Urothelium cell line (cell line): ENCODE data around the gene TSPAN10.
A peak's percentile ranks its signal among the peaks of the same experiment; 100 is the strongest.

Experiments used
- DNase-seq: peaks from one replicate; pipeline ENCODE4 v3.0.0; 2011; ENCODE audit warnings: low spot score, mixed read lengths
- FAIRE-seq: peaks from 2 replicates; lab custom pipeline; 2011; peaks lifted over from hg19 to GRCh38; lab: Jason Lieb, UNC

The TSPAN10 gene

DNA sequence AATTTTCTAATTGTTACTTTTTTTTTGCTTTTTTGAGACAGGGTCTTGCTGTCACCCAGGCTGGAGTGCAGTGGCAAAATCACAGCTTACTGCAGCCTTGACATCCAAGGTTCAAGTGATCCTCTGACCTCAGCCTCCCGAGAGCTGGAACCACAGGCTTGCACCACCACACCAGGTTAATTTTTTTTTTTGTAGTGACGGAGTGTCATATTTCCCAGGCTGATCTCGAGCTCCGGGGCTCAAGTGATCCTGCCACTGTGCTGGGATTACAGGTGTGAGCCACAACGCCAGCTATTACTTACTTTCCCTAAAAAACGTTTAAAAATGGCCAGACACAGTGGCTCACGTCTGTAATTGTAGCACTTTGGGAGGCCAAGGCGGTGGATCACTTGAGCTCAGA lies 6.7 kb upstream of the TSPAN10 start:
- no peak for DNase-seq
- no peak for FAIRE-seq

- FAIRE-seq = no peak
- DNase-seq = no peak
Observed at GRCh38 chr17:81631482-81631881, 5.5 kb upstream of the TSPAN10 start.

- DNase-seq (no peak), FAIRE-seq (no peak)
Observed at GRCh38 chr17:81635431-81635830, 1.6 kb upstream of the TSPAN10 start.

DNA sequence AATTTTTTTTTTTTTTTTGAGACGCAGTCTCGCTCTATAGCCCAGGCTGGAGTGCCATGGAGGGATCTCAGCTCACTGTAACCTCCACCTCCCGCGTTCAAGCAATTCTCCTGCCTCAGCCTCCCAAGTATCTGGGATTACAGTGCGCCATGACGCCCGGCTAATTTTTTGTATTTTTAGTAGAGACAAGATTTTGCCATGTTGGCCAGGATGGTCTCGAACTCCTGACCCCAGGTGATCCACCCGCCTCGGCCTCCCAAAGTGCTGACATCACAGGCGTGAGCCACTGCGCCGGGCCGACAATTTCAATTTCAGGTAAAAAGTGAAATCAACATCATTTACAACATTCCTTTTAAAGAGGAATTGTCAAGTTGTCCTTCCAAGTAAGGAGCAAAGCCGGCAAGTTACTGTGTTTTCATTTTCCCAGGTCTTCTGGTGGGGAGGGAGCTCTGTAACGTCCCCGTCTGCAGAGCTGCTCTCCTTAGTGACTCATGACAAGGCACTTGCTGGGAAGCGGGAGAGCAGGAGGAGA lies 957 bp upstream of the TSPAN10 start:
- peak; percentile 55 for DNase-seq
- FAIRE-seq = no peak

DNA sequence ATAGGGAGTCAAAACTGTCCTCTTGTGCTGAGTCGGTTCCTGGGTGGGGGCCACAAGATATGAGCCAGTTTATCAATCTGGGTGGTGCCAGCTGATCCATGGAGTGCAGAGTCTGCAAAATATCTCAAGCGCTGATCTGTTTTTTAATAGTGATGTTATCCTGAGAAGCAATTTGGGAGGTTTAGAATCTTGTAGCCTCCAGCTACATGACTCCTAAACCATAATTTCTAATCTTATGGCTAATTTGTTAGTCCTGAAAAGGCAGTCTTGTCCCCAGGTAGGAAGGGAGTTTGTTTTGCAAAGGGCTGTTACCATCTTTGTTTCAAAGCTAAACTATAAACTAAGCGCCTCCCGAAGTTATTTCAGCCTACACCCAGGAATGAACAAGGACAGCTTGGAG lies 1.7 kb downstream of the TSPAN10 start:
- FAIRE-seq = no peak
- DNase-seq = no peak

- no peak for FAIRE-seq
- no peak for DNase-seq
Observed at GRCh38 chr17:81640011-81640410, 3.0 kb downstream of the TSPAN10 start.

- FAIRE-seq (peak; percentile 53), DNase-seq (peak; percentile 88)
Observed at GRCh38 chr17:81641825-81642489, 5.0 kb downstream of the TSPAN10 start.

DNA sequence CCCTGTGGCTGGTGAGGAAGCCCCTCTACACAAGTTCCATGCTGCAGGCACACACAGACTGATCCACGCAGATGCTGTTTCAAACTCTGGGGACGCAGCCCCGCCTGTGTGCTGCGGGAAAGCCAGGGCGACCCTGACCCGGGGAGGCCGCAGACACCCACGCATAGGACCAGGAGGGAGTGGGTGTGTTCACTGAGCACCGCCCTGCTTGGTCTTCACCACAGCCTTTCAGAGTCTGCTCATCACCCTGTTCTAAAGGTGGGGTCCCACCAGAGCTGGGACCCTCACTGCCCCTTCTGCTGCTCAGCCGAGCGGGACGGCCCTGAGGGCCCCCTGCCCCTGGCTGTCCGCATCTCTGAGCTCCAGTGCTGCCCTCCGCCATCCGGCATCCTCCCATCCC lies 7.5 kb downstream of the TSPAN10 start:
- no peak for FAIRE-seq
- DNase-seq = no peak

DNA sequence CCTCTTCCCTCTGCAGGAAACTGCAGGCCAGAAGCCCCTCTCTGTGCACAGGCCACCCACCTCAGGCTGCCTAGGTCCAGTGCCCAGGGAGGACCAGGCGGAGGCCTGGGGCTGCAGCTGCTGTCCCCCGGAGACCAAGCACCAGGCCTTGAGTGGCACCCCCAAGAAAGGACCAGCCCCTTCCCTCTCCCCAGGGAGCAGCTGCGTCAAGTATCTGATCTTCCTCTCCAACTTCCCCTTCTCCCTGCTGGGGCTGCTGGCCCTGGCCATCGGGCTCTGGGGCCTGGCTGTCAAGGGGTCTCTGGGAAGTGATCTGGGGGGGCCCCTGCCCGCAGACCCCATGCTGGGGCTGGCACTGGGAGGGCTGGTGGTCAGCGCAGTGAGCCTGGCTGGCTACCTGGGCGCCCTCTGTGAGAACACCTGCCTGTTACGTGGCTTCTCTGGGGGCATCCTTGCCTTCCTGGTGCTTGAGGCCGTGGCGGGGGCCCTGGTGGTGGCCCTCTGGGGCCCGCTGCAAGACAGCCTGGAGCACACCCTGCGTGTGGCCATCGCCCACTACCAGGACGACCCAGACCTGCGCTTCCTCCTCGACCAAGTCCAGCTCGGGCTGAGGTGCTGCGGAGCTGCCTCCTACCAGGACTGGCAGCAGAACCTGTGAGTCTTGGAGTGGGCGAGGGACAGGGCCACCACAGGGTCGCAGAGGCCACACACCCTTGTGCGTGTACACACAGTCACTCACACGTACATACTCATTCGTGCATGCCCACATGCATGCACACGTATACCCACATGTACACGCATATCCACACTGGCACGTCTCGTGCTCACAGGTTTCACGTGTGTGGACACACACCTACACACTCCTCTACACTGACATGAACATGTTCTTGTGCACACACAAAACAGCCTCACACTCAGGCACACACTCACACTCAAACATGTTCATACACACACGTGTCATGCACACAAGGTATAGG lies 8.3 kb downstream of the TSPAN10 start:
- no peak for DNase-seq
- FAIRE-seq = peak; percentile 94

- DNase-seq = no peak
- no peak for FAIRE-seq
Observed at GRCh38 chr17:81646869-81647600, 10.0 kb downstream of the TSPAN10 start.

DNA sequence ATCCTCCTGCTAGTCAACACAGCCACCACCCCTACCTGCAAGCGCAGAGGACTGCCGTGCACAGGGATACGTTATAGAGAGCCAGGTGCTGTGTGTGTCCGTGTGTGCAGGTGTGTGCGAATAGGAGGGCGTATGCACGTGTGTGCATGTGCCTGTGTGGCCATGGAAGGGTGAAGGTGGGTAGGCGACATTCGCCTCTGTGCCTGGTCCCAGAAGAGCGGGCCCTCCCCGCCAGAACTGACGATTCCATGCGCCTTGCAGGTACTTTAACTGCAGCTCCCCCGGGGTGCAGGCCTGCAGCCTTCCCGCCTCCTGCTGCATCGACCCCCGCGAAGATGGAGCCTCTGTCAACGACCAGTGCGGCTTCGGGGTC lies 10.6 kb downstream of the TSPAN10 start:
- FAIRE-seq (no peak), DNase-seq (no peak)

DNA sequence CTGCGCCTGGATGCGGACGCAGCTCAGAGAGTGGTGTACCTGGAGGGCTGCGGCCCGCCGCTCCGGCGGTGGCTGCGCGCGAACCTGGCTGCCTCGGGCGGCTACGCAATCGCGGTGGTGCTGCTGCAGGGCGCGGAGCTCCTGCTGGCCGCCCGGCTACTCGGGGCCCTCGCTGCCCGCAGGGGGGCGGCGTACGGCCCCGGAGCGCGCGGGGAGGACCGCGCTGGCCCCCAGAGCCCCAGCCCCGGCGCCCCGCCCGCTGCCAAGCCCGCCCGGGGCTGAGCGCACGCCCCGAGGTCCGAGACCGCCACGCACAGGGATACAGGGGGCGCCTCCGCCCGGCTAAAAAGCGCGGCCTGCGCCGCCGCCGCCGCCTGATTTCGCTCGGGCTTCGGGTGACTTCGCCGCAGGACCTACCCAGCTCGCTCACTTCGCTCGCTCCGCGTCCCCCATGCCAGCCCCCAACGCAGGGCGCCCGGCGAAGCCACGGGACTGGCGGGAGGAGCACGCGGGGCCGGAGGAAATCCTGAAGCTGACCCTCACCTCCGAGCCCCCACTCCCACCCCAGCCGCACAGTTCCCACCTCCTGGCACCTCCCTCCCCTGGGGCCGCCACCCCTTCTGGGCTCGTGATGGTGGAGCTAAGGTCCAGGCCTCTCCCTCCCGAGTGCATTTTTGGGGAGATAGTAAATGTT lies 11.2 kb downstream of the TSPAN10 start:
- no peak for DNase-seq
- FAIRE-seq = no peak

GRCh38 chr17:81648707-81649085 lies 11.7 kb downstream of the TSPAN10 start:
- no peak for DNase-seq
- no peak for FAIRE-seq

DNA sequence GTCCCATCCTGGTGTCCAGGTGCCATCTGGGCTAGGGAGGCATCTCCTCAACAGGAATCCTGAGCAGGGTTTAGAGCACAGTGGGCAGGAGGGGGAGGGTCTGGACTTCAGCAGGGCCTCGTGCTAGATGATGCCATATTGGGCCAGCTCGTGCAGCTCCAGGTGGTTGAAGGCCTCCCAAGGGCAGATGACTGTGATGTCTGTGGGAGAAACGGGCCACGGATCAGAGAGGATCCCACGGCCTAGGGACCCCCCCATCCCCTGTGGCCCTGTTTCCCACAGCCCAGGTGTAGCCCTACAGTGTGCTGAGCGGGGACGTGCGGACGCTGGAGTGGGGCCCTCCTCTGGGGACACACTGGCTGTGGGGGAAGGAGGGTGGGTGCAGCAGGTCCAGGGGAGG lies 14.0 kb downstream of the TSPAN10 start:
- FAIRE-seq = no peak
- DNase-seq = no peak

DNA sequence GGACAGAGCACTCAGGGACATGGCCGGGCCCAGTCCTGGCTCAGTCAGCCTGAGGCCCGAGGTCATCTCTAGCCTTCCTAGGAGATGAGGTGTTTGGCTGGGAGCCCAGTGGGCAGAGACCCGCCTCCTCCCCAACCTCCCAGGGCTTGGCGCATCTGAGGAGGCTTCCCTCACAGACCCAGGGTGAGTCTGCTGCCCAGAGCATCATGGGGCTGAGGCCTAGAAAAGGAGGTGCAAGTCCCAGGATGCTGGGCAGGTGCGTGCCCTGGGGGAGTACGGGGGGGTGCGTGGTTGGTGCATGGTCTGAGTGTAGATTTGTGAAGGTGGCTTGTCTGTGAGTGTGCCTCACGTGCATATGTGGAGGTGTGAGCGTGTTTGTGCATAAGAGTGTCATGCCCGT lies 14.7 kb downstream of the TSPAN10 start:
- no peak for FAIRE-seq

GRCh38 chr17:81652906-81653771 lies 16.1 kb downstream of the TSPAN10 start:
- no peak for FAIRE-seq
- no peak for DNase-seq

More for the DNA sequence above, 14.7 kb downstream of the TSPAN10 start:
- peak; percentile 72 for DNase-seq

- FAIRE-seq (no peak), DNase-seq (no peak)
Observed at GRCh38 chr17:81655378-81656117, 18.6 kb downstream of the TSPAN10 start.

- DNase-seq (no peak), FAIRE-seq (no peak)
Observed at GRCh38 chr17:81656118-81656743, 19.2 kb downstream of the TSPAN10 start, which contains the start of gene PDE6G. PDE6G (minus strand) TSS chr17:81656542; CDS start chr17:81653305, 3,237 bp downstream.
